SK-MEL-5 (cell line): ENCODE results near the gene OPTC. TPM values are rescaled to one million over a fixed set of nuclear protein-coding genes. Genes with fewer than 3 reads are reported as not detected.

ENCODE experiments used
- DNase-seq: peaks from one replicate; pipeline ENCODE4 v3.0.0-alpha.2; 2016; ENCODE audit warnings: low read depth, low spot score
- in situ Hi-C: cut with HindIII; loops from 2 replicates; pipeline ENCODE4 v1.10.0; 2016; ENCODE audit warnings: low sequenced_read_pairs, high pct_unique_total_duplicates, low pct_unique_long_range_greater_than_20kb
- total RNA-seq: library from RNA; depleted of rRNA; stranded (reverse); fragments of >200 nt; shearing (Covaris generic); gene quantifications from 2 replicates; pipeline ENCODE4 v1.2.3, GENCODE V29; 2014

The OPTC gene
- total RNA-seq, 1 experiment from 2014 or later = not detected

- no peak for DNase-seq
- in situ Hi-C loops = no loop called here
Observed at GRCh38 chr1:203538726-203539125, 44.8 kb downstream of the OPTC start.

- peak; percentile 34 for DNase-seq
- in situ Hi-C loops = no loop called here
Observed at GRCh38 chr1:203539831-203540546, 46.0 kb downstream of the OPTC start.

GRCh38 chr1:203544485-203544884 is 50.5 kb downstream of the OPTC start:
- no peak for DNase-seq
- in situ Hi-C loops = no loop called here

GRCh38 chr1:203544978-203545816 is 51.2 kb downstream of the OPTC start:
- no peak for DNase-seq
- in situ Hi-C loops = no loop called here

GRCh38 chr1:203546274-203546673 is 52.3 kb downstream of the OPTC start:
- in situ Hi-C loops = no loop called here
- DNase-seq = no peak

- no peak for DNase-seq
- in situ Hi-C loops = no loop called here
Observed at GRCh38 chr1:203547147-203547546, 53.2 kb downstream of the OPTC start.

GRCh38 chr1:203547771-203548421 is 53.9 kb downstream of the OPTC start:
- in situ Hi-C loops = no loop called here

GRCh38 chr1:203548892-203549291 is 54.9 kb downstream of the OPTC start:
- in situ Hi-C loops = no loop called here
- no peak for DNase-seq

More at GRCh38 chr1:203547771-203548421, 53.9 kb downstream of the OPTC start:
- DNase-seq = no peak

GRCh38 chr1:203549309-203549708 is 55.4 kb downstream of the OPTC start:
- in situ Hi-C loops = no loop called here
- no peak for DNase-seq

GRCh38 chr1:203550846-203551245 is 56.9 kb downstream of the OPTC start:
- in situ Hi-C loops = no loop called here
- DNase-seq = no peak

GRCh38 chr1:203551550-203551949 is 57.6 kb downstream of the OPTC start:
- in situ Hi-C loops = no loop called here

GRCh38 chr1:203553496-203553895 is 59.5 kb downstream of the OPTC start:
- no peak for DNase-seq
- in situ Hi-C loops = no loop called here

More at GRCh38 chr1:203551550-203551949, 57.6 kb downstream of the OPTC start:
- no peak for DNase-seq

GRCh38 chr1:203554071-203554470 is 60.1 kb downstream of the OPTC start:
- in situ Hi-C loops = no loop called here
- no peak for DNase-seq

GRCh38 chr1:203555076-203555475 is 61.1 kb downstream of the OPTC start:
- no peak for DNase-seq
- in situ Hi-C loops = no loop called here

- DNase-seq = no peak
- in situ Hi-C loops = no loop called here
Observed at GRCh38 chr1:203555511-203556046, 61.6 kb downstream of the OPTC start.

- in situ Hi-C loops = no loop called here
Observed at GRCh38 chr1:203556047-203556851, 62.3 kb downstream of the OPTC start.

GRCh38 chr1:203557390-203557789 is 63.4 kb downstream of the OPTC start:
- no peak for DNase-seq
- in situ Hi-C loops = no loop called here

More at GRCh38 chr1:203556047-203556851, 62.3 kb downstream of the OPTC start:
- no peak for DNase-seq
